ENCODE data around the gene ATP10A. TPM values are rescaled to one million over a fixed set of nuclear protein-coding genes. Genes with fewer than 3 reads are reported as not detected.

ATP10A gene
- total RNA-seq, 1 experiment from 2014 or later, result 0.02 TPM

DNA sequence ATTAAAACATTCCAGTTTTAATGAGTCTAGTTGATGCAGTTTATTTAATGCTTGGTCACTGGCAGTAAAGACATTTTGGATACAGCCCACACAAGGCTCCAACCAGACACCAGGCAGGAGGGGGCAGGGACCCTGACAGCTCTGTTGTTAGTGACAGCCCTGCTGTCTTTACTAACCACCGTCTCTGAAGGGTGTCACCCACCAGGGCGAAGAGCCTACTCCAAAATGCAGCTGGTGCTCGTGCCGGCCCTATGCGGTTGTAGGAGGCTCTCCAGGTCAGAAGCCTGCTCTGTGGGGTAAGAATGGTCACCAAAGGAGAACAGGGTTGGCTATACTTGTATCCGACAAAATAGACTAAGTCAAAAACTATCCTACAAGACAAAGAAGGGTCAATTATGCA is 132.2 kb downstream of the ATP10A start:
- H3K27me3 ChIP-seq (ENCODE audit: insufficient read depth, low read length), result no peaks in the 10 kb centered on the region
- H3K4me3 ChIP-seq (replicated peaks in 1 of 2; ENCODE audit: low read depth in 1 of 2, low read length in 2 of 2), result no peak overlapping the region
- H3K79me2 ChIP-seq (ENCODE audit: insufficient read depth, low read length), result no peaks in the 10 kb centered on the region
- TF ChIP-seq JUND (IDR thresholded peaks at IDR 0.05) (no peak), POLR2AphosphoS5 (IDR thresholded peaks at IDR 0.05; ENCODE audit: low read depth, low read length) (no peak), YY1 (IDR thresholded peaks at IDR 0.05; ENCODE audit: extremely low read depth, insufficient replicate concordance, low read depth, low read length) (no peak), ELF1 (IDR thresholded peaks at IDR 0.05; ENCODE audit: borderline replicate concordance, low read depth) (no peak), SRF (IDR thresholded peaks at IDR 0.05; ENCODE audit: low read depth) (no peak), POLR2A (IDR thresholded peaks at IDR 0.05; ENCODE audit: borderline replicate concordance, extremely low read depth, insufficient read depth, insufficient read length) (no peak), FOSL1 (IDR thresholded peaks at IDR 0.05; ENCODE audit: low read depth) (no peak), SIN3A (IDR thresholded peaks at IDR 0.05; ENCODE audit: low read depth) (no peak), SP1 (IDR thresholded peaks at IDR 0.05; ENCODE audit: low read depth) (no peak), EZH2phosphoT487 (IDR thresholded peaks at IDR 0.05; ENCODE audit: borderline replicate concordance) (no peak), RAD21 (IDR thresholded peaks at IDR 0.05; ENCODE audit: low read depth) (no peak), CEBPB (IDR thresholded peaks at IDR 0.05; ENCODE audit: low read depth) (no peak), MAX (IDR thresholded peaks at IDR 0.05) (no peak)
- TF ChIP-seq, protein P1, sequence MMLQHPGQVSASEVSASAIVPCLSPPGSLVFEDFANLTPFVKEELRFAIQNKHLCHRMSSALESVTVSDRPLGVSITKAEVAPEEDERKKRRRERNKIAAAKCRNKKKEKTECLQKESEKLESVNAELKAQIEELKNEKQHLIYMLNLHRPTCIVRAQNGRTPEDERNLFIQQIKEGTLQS (IDR thresholded peaks at IDR 0.05), result no peak
- TF ChIP-seq, protein P2, sequence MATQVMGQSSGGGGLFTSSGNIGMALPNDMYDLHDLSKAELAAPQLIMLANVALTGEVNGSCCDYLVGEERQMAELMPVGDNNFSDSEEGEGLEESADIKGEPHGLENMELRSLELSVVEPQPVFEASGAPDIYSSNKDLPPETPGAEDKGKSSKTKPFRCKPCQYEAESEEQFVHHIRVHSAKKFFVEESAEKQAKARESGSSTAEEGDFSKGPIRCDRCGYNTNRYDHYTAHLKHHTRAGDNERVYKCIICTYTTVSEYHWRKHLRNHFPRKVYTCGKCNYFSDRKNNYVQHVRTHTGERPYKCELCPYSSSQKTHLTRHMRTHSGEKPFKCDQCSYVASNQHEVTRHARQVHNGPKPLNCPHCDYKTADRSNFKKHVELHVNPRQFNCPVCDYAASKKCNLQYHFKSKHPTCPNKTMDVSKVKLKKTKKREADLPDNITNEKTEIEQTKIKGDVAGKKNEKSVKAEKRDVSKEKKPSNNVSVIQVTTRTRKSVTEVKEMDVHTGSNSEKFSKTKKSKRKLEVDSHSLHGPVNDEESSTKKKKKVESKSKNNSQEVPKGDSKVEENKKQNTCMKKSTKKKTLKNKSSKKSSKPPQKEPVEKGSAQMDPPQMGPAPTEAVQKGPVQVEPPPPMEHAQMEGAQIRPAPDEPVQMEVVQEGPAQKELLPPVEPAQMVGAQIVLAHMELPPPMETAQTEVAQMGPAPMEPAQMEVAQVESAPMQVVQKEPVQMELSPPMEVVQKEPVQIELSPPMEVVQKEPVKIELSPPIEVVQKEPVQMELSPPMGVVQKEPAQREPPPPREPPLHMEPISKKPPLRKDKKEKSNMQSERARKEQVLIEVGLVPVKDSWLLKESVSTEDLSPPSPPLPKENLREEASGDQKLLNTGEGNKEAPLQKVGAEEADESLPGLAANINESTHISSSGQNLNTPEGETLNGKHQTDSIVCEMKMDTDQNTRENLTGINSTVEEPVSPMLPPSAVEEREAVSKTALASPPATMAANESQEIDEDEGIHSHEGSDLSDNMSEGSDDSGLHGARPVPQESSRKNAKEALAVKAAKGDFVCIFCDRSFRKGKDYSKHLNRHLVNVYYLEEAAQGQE (IDR thresholded peaks at IDR 0.05; ENCODE audit: low read depth), result no peak
- no peak overlapping the region for H2AFZ ChIP-seq (ENCODE audit: low read depth, low read length, poor library complexity, severe bottlenecking)
- intact Hi-C loops (cut with micrococcal nuclease), result no loop called here
- RAD21 ChIA-PET (ENCODE audit: low non-redundant PET in 1 of 2, low total read pairs in 2 of 2, uncharacterized antibody in 2 of 2, unreplicated experiment in 2 of 2), result no interaction called here
- H3K9ac ChIP-seq (ENCODE audit: low read length), result no peak overlapping the region
- DNase-seq (ENCODE audit: low read depth, low spot score) (no peak), ATAC-seq (no peak)
- no peaks in the 10 kb centered on the region for H3K36me3 ChIP-seq (ENCODE audit: control insufficient read depth in 1 of 2, insufficient read depth in 2 of 2, low read length in 2 of 2)
- H3K27ac ChIP-seq (ENCODE audit: low read depth, low read length), result no peak overlapping the region
- no peak overlapping the region for H3K4me2 ChIP-seq (ENCODE audit: low read length)
- H4K20me1 ChIP-seq (ENCODE audit: insufficient read depth), result no peaks in the 10 kb centered on the region
- H3K9me2 ChIP-seq (ENCODE audit: insufficient read depth), result no peaks in the 10 kb centered on the region
- no peaks in the 10 kb centered on the region for H3K4me1 ChIP-seq (ENCODE audit: control insufficient read depth in 1 of 2, insufficient read depth in 2 of 2, low read length in 2 of 2)
- CTCF ChIA-PET, result no interaction called here
- peaks cover 6 to 17% of the 10 kb centered on the region in 2 experiments; a peak in 2 of 4 replicates for H3K9me3 ChIP-seq (ENCODE audit: control insufficient read depth in 1 of 2, insufficient read depth in 1 of 2, low read depth in 1 of 2, low read length in 2 of 2)
- POLR2A ChIA-PET, result no interaction called here
- no TSS peak for BruUV-seq (replicated peaks)
